ENCODE results near the gene GEMIN2. TPM values are rescaled to one million over a fixed set of nuclear protein-coding genes. Genes with fewer than 3 reads are reported as not detected.
"Not testable (repeated sequence)": the region's sequence is repeated elsewhere in the genome, so short reads cannot be mapped to it uniquely, and the experiment has no call there.

Gene GEMIN2
- polyA plus RNA-seq, 1 experiment: 5.9 TPM

GRCh38 chr14:39102969-39103957 is 10.9 kb upstream of the GEMIN2 start, which contains the start of gene SEC23A:
Gene SEC23A (minus strand): TSS chr14:39103235. CDS start chr14:39096118, 7,117 bp downstream.
- CTCF ChIA-PET: interaction anchor here (0.6 to 1.1 kb wide), 3 partner anchors 11 to 497 kb away, joined by 3 to 4 read pairs (median 3); partner anchors contain the start of gene GEMIN2
- TF ChIP-seq CTCF (IDR thresholded peaks at IDR 0.05; ENCODE audit: insufficient read depth, low read depth, low read length): no peak
- Histone ChIP-seq H3K4me3 (ENCODE audit: low read depth, low read length) (peak within 1 kb of the TSS; percentile 97), H3K27me3 (ENCODE audit: control insufficient read depth, insufficient read depth, low read length) (no peaks in the 10 kb centered on the region), H3K36me3 (ENCODE audit: control insufficient read depth, insufficient read depth, low read length) (no peaks in the 10 kb centered on the region)
- DNase-seq (ENCODE audit: low read depth): no peak
- POLR2A ChIA-PET: interaction anchor here (0.6 to 1.9 kb wide), 2 partner anchors 11 to 42 kb away, joined by 6 to 7 read pairs; no protein-coding TSS in a partner anchor

- POLR2A ChIA-PET: interaction anchor here (0.6 to 1.9 kb wide), 2 partner anchors 10 to 43 kb away, joined by 6 to 7 read pairs; no protein-coding TSS in a partner anchor
- CTCF ChIA-PET: interaction anchor here (1.1 kb wide), 1 partner anchor 324 kb away, joined by 4 read pairs; no protein-coding TSS in a partner anchor
These were observed 9.9 kb upstream of the GEMIN2 start for GRCh38 chr14:39104078-39104801.

GRCh38 chr14:39107591-39107996 is 6.5 kb upstream of the GEMIN2 start:
- H3K27me3 ChIP-seq (ENCODE audit: control insufficient read depth, insufficient read depth, low read length): no peaks in the 10 kb centered on the region
- CTCF ChIA-PET: interaction anchor here (0.6 to 2.5 kb wide), 4 partner anchors 261 to 322 kb away, joined by 3 to 20 read pairs (median 4); no protein-coding TSS in a partner anchor
- POLR2A ChIA-PET: no interaction called here

More at GRCh38 chr14:39104078-39104801, 9.9 kb upstream of the GEMIN2 start:
- H3K27me3 ChIP-seq (ENCODE audit: control insufficient read depth, insufficient read depth, low read length); H3K36me3 ChIP-seq (ENCODE audit: control insufficient read depth, insufficient read depth, low read length); DNase-seq (ENCODE audit: low read depth): not testable (repeated sequence)
- peak overlapping the region; percentile 97 for H3K4me3 ChIP-seq (ENCODE audit: low read depth, low read length)

GRCh38 chr14:39108791-39109190 is 5.3 kb upstream of the GEMIN2 start:
- ChIA-PET CTCF (interaction anchor here (1.1 to 1.4 kb wide), 2 partner anchors 260 to 316 kb away, joined by 4 to 5 read pairs; no protein-coding TSS in a partner anchor), POLR2A (no interaction called here)
- DNase-seq (ENCODE audit: low read depth): no peak
- no peaks in the 10 kb centered on the region for H3K36me3 ChIP-seq (ENCODE audit: control insufficient read depth, insufficient read depth, low read length)
- TF ChIP-seq CTCF (IDR thresholded peaks at IDR 0.05; ENCODE audit: insufficient read depth, low read depth, low read length): no peak
- H3K4me3 ChIP-seq (ENCODE audit: low read depth, low read length): no peak overlapping the region
- no peaks in the 10 kb centered on the region for H3K27me3 ChIP-seq (ENCODE audit: control insufficient read depth, insufficient read depth, low read length)

More at GRCh38 chr14:39107591-39107996, 6.5 kb upstream of the GEMIN2 start:
- peak; percentile 53 for TF ChIP-seq CTCF (IDR thresholded peaks at IDR 0.05; ENCODE audit: insufficient read depth, low read depth, low read length)
- no peak overlapping the region for H3K4me3 ChIP-seq (ENCODE audit: low read depth, low read length)
- no peaks in the 10 kb centered on the region for H3K36me3 ChIP-seq (ENCODE audit: control insufficient read depth, insufficient read depth, low read length)
- no peak for DNase-seq (ENCODE audit: low read depth)

- no peaks in the 10 kb centered on the region for H3K36me3 ChIP-seq (ENCODE audit: control insufficient read depth, insufficient read depth, low read length)
- no peak for TF ChIP-seq CTCF (IDR thresholded peaks at IDR 0.05; ENCODE audit: insufficient read depth, low read depth, low read length)
- H3K27me3 ChIP-seq (ENCODE audit: control insufficient read depth, insufficient read depth, low read length): no peaks in the 10 kb centered on the region
- DNase-seq (ENCODE audit: low read depth): no peak
- no peak overlapping the region for H3K4me3 ChIP-seq (ENCODE audit: low read depth, low read length)
- POLR2A ChIA-PET: no interaction called here
- CTCF ChIA-PET: interaction anchor here (1.1 kb wide), 1 partner anchor 315 kb away, joined by 4 read pairs; no protein-coding TSS in a partner anchor
These were observed 4.0 kb upstream of the GEMIN2 start for GRCh38 chr14:39109893-39110715.
